H1 (cell line): ENCODE results near the gene DRAXIN. TPM values are rescaled to one million over a fixed set of nuclear protein-coding genes. Genes with fewer than 3 reads are reported as not detected.

Experiments used
- ATF2 ChIP-seq: IDR thresholded peaks from 2 replicates; pipeline ENCODE4 v1.6.1; 2012; ENCODE audit warnings: low read length, inconsistent platforms
- BCL11A ChIP-seq, 2 experiments: IDR thresholded peaks; one replicate each; pipeline ENCODE4 v1.6.1; 2011; ENCODE audit warnings: low read depth in 2 of 2, low read length in 2 of 2, mild to moderate bottlenecking in 2 of 2
- CBX5 ChIP-seq: fragments of 300-800, 300-1000 bp; sonication (generic); IDR thresholded peaks from 2 replicates; pipeline ENCODE4 v1.7.1; 2016; ENCODE audit warnings: antibody characterized with exemption, low read length, low read depth
- CEBPB ChIP-seq: IDR thresholded peaks from 2 replicates; pipeline ENCODE4 v1.6.1; 2012; ENCODE audit warnings: low read depth, low read length
- CHD2 ChIP-seq: IDR thresholded peaks from 2 replicates; pipeline ENCODE4 v1.6.1; 2012; ENCODE audit warnings: low read length, improper control_type of control experiment
- CREB1 ChIP-seq: IDR thresholded peaks from 2 replicates; pipeline ENCODE4 v1.6.1; 2012; ENCODE audit warnings: inconsistent platforms
- EGR1 ChIP-seq: IDR thresholded peaks from 2 replicates; pipeline ENCODE4 v1.6.1; 2011; ENCODE audit warnings: low read depth, low read length, borderline replicate concordance
- EP300 ChIP-seq, 2 experiments: IDR thresholded peaks; 1 replicate in 1 of 2; 2 replicates in 1 of 2; pipeline ENCODE4 v1.6.1; 2011 to 2012; ENCODE audit warnings: low read depth in 2 of 2, low read length in 2 of 2, mild to moderate bottlenecking in 2 of 2, borderline replicate concordance in 1 of 2, inconsistent platforms in 1 of 2, moderate library complexity in 1 of 2
- FOSL1 ChIP-seq: IDR thresholded peaks from 2 replicates; pipeline ENCODE4 v1.6.1; 2011; ENCODE audit warnings: mild to moderate bottlenecking, low read depth, low read length, moderate library complexity; ENCODE audit not compliant: insufficient read depth
- JUND ChIP-seq: IDR thresholded peaks from 2 replicates; pipeline ENCODE4 v1.6.1; 2011; ENCODE audit warnings: mild to moderate bottlenecking, improper control_type of control experiment, low read length
- MAX ChIP-seq: IDR thresholded peaks from 2 replicates; pipeline ENCODE4 v1.6.1; 2012; ENCODE audit warnings: inconsistent platforms
- PHF8 ChIP-seq: fragments of 200-600 bp; sonication (generic); conservative IDR thresholded peaks from 2 replicates; pipeline ENCODE4 v1.7.1; 2012; ENCODE audit warnings: low read depth, mild to moderate bottlenecking, inconsistent platforms, low read length, moderate library complexity
- POLR2A ChIP-seq, 2 experiments: IDR thresholded peaks; 1 replicate in 1 of 2; 2 replicates in 1 of 2; pipeline ENCODE4 v1.6.1; 2011; ENCODE audit warnings: low read depth in 2 of 2, low read length in 2 of 2, mild to moderate bottlenecking in 2 of 2; ENCODE audit errors: control extremely low read depth in 1 of 2
- RAD21 ChIP-seq, 2 experiments: IDR thresholded peaks in 1 of 2; conservative IDR thresholded peaks in 1 of 2; 2 replicates each; pipeline ENCODE4 v1.6.1; 2011; ENCODE audit warnings: low read depth in 2 of 2, low read length in 2 of 2, improper control_type of control experiment in 1 of 2, inconsistent platforms in 1 of 2, mild to moderate bottlenecking in 1 of 2, moderate library complexity in 1 of 2
- RNF2 ChIP-seq: fragments of 200-900, 300-1000 bp; sonication (generic); IDR thresholded peaks from 2 replicates; pipeline ENCODE4 v1.7.1; 2016; ENCODE audit warnings: borderline replicate concordance, low read depth, mild to moderate bottlenecking, antibody characterized with exemption, low read length; ENCODE audit not compliant: poor library complexity, severe bottlenecking; ENCODE audit errors: missing control alignments
- SP4 ChIP-seq: IDR thresholded peaks from 2 replicates; pipeline ENCODE4 v1.6.1; 2012; ENCODE audit warnings: low read length, inconsistent platforms
- TCF12 ChIP-seq: IDR thresholded peaks from 2 replicates; pipeline ENCODE4 v1.6.1; 2011; ENCODE audit warnings: low read depth, mild to moderate bottlenecking, low read length
- YY1 ChIP-seq: IDR thresholded peaks from 2 replicates; pipeline ENCODE4 v1.6.1; 2011; ENCODE audit warnings: low read depth, mild to moderate bottlenecking, low read length
- ZNF274 ChIP-seq: IDR thresholded peaks from 2 replicates; pipeline ENCODE4 v1.7.0; 2012; ENCODE audit warnings: low read length, borderline replicate concordance; ENCODE audit errors: extremely low read depth
- polyA plus RNA-seq, 7 experiments: library from polyadenylated mRNA; depleted of rRNA in 3 of 7; stranded (reverse) in 5 of 7; unstranded in 2 of 7; fragments of >200 nt in 5 of 7; fragments of 200-250 nt in 2 of 7; gene quantifications; 1 replicate in 5 of 7; 2 replicates in 1 of 7; 4 replicates in 1 of 7; pipeline versions ENCODE4 v1.2.1 to v1.2.3, GENCODE V29; 2011 to 2013; ENCODE audit warnings: missing spikeins in 2 of 7, mixed read lengths in 2 of 7
- total RNA-seq: library from RNA; stranded (reverse); fragmentation: NEBNext Ultra II Directional; extraction: Animal tissue kit (Norgen Biotek cat#: 25700); gene quantifications from 2 replicates; pipeline ENCODE4 v1.2.1, GENCODE V29; 2021

Gene DRAXIN
- total and polyA plus RNA-seq, 2 of the 8 experiments (the other 6 are each of a cell fraction or from before 2014, with no cell fraction given): 4.6 to 17.6 TPM

GRCh38 chr1:11735854-11736745 lies 44.6 kb downstream of the DRAXIN start, which contains the start of gene AGTRAP (continued):
- TF ChIP-seq MAX: peak; percentile 82
- no peak for TF ChIP-seq TCF12
- TF ChIP-seq CBX5: no peak
- TF ChIP-seq EGR1: 0 out of 2 replicates have a peak, but pooled peaks have one; percentile 20
- TF ChIP-seq ZNF274: no peak
- no peak for TF ChIP-seq RAD21 (IDR thresholded peaks at IDR 0.05 in 1 of 2, conservative IDR thresholded peaks at IDR 0.05 in 1 of 2; ENCODE audit: low read depth in 2 of 2, low read length in 2 of 2)
- TF ChIP-seq CHD2: no peak
- peak; percentile 46; the same call in 1 of the 2 replicates for TF ChIP-seq FOSL1
- no peak for TF ChIP-seq CEBPB
- TF ChIP-seq EP300 (IDR thresholded peaks at IDR 0.05; ENCODE audit: borderline replicate concordance in 1 of 2, low read depth in 2 of 2, low read length in 2 of 2): peak in 1 of 2 experiments; percentile 53; a peak in 1 of 3 replicates
- no peak for TF ChIP-seq CREB1
- TF ChIP-seq SP4: peak; percentile 61; the same call in 1 of the 2 replicates
- TF ChIP-seq JUND: no peak
- no peak; the same call in 1 of the 2 replicates for TF ChIP-seq PHF8
- TF ChIP-seq YY1: no peak
- TF ChIP-seq POLR2A (IDR thresholded peaks at IDR 0.05; ENCODE audit: control extremely low read depth in 1 of 2, low read depth in 2 of 2, low read length in 2 of 2): peak in 1 of 2 experiments; percentile 73; a peak in 2 of 3 replicates
- no peak for TF ChIP-seq RNF2
- no peak for TF ChIP-seq ATF2
- no peak for TF ChIP-seq BCL11A (IDR thresholded peaks at IDR 0.05; ENCODE audit: low read depth in 2 of 2, low read length in 2 of 2)
